ENCODE measurements around the gene HSFX4. TPM values are rescaled to one million over a fixed set of nuclear protein-coding genes. Genes with fewer than 3 reads are reported as not detected.
"Not testable (repeated sequence)": the region's sequence is repeated elsewhere in the genome, so short reads cannot be mapped to it uniquely, and the experiment has no call there.

HSFX4 gene
- not detected for total RNA-seq

- H3K9me3 ChIP-seq, H3K4me1 ChIP-seq, H3K27me3 ChIP-seq, H3K27ac ChIP-seq, H3K4me3 ChIP-seq, ATAC-seq: not testable (repeated sequence)
- peaks cover 0 to 15% of the 10 kb centered on the region in 2 donors for H3K36me3 ChIP-seq
- no CpG with 5 or more reads among the region's 7 CpGs for WGBS, 2 donors (ENCODE audit: low coverage in 1 of 2)
Observed at GRCh38 chrX:149929400-149929799, at the start of gene HSFX4. HSFX4 (plus strand) TSS chrX:149929573; CDS start chrX:149929645, 72 bp downstream.

GRCh38 chrX:149881081-149881711 is 48.2 kb upstream of the HSFX4 start, which contains the start of gene MAGEA8:
MAGEA8 (plus strand) TSS chrX:149881183; CDS start chrX:149884273, 3,090 bp downstream.
- no peaks in the 10 kb centered on the region for H3K36me3 ChIP-seq
- no CpG with 5 or more reads among the region's 33 CpGs for WGBS, 2 donors (ENCODE audit: low coverage in 1 of 2)
- no peak within 1 kb of the TSS for H3K27ac ChIP-seq
- H3K4me1 ChIP-seq: no peaks in the 10 kb centered on the region
- no peak within 1 kb of the TSS for H3K4me3 ChIP-seq
- TF ChIP-seq POLR2AphosphoS5 (IDR thresholded peaks at IDR 0.05): no peak
- TF ChIP-seq EP300 (IDR thresholded peaks at IDR 0.05): no peak
- no peak for TF ChIP-seq CTCF (IDR thresholded peaks at IDR 0.05)
- no peak for TF ChIP-seq POLR2A (IDR thresholded peaks at IDR 0.05)
- peak; percentile 4 for ATAC-seq
- H3K27me3 ChIP-seq: no peaks in the 10 kb centered on the region
- H3K9me3 ChIP-seq: no peaks in the 10 kb centered on the region

- not testable (repeated sequence) for H3K27ac ChIP-seq, H3K9me3 ChIP-seq, H3K27me3 ChIP-seq, ATAC-seq, H3K36me3 ChIP-seq, H3K4me1 ChIP-seq, H3K4me3 ChIP-seq
- WGBS, 2 donors (ENCODE audit: low coverage in 1 of 2): 94% methylated on average over 2 of the region's 2 CpGs; no CpG with 5 or more reads in 1 of the 2 donors
Observed at GRCh38 chrX:149890828-149891227, 38.5 kb upstream of the HSFX4 start.

- no peaks in the 10 kb centered on the region for H3K9me3 ChIP-seq
- no peaks in the 10 kb centered on the region for H3K4me1 ChIP-seq
- no peaks in the 10 kb centered on the region for H3K36me3 ChIP-seq
- WGBS, 2 donors (ENCODE audit: low coverage in 1 of 2): 17 to 86% methylated on average over 1 of the region's 1 CpG
- H3K27ac ChIP-seq: no peak overlapping the region
- no peaks in the 10 kb centered on the region for H3K27me3 ChIP-seq
- no peak overlapping the region for H3K4me3 ChIP-seq
- ATAC-seq: no peak
- TF ChIP-seq POLR2AphosphoS5 (IDR thresholded peaks at IDR 0.05) (no peak), POLR2A (IDR thresholded peaks at IDR 0.05) (no peak)
Observed at GRCh38 chrX:149898554-149898953, 30.8 kb upstream of the HSFX4 start.

GRCh38 chrX:149903889-149904748 is 25.3 kb upstream of the HSFX4 start:
- no peaks in the 10 kb centered on the region for H3K27me3 ChIP-seq
- H3K4me3 ChIP-seq: no peak overlapping the region
- no peaks in the 10 kb centered on the region for H3K36me3 ChIP-seq
- H3K27ac ChIP-seq: no peak overlapping the region
- 37 to 54% methylated on average over 5 to 6 of the region's 6 CpGs for WGBS, 2 donors (ENCODE audit: low coverage in 1 of 2)
- H3K4me1 ChIP-seq: no peaks in the 10 kb centered on the region
- ATAC-seq: no peak
- H3K9me3 ChIP-seq: no peaks in the 10 kb centered on the region
- TF ChIP-seq POLR2A (IDR thresholded peaks at IDR 0.05): no peak
- TF ChIP-seq EP300 (IDR thresholded peaks at IDR 0.05): no peak

GRCh38 chrX:149908308-149908707 is 21.1 kb upstream of the HSFX4 start:
- TF ChIP-seq POLR2A (IDR thresholded peaks at IDR 0.05) (no peak), EP300 (IDR thresholded peaks at IDR 0.05) (no peak), POLR2AphosphoS5 (IDR thresholded peaks at IDR 0.05) (no peak), CTCF (IDR thresholded peaks at IDR 0.05) (no peak)
- WGBS, 2 donors (ENCODE audit: low coverage in 1 of 2): 79 to 94% methylated on average over 2 to 3 of the region's 3 CpGs

GRCh38 chrX:149908727-149909126 is 20.6 kb upstream of the HSFX4 start:
- no peaks in the 10 kb centered on the region for H3K4me1 ChIP-seq
- H3K36me3 ChIP-seq: no peaks in the 10 kb centered on the region
- no peak for ATAC-seq
- no peaks in the 10 kb centered on the region for H3K27me3 ChIP-seq
- no peak overlapping the region for H3K4me3 ChIP-seq
- TF ChIP-seq POLR2AphosphoS5 (IDR thresholded peaks at IDR 0.05) (no peak), EP300 (IDR thresholded peaks at IDR 0.05) (no peak)
- H3K27ac ChIP-seq: no peak overlapping the region
- no peaks in the 10 kb centered on the region for H3K9me3 ChIP-seq

More at GRCh38 chrX:149908308-149908707, 21.1 kb upstream of the HSFX4 start:
- Histone ChIP-seq H3K9me3 (no peaks in the 10 kb centered on the region), H3K27me3 (no peaks in the 10 kb centered on the region), H3K4me3 (no peak overlapping the region), H3K27ac (no peak overlapping the region), H3K4me1 (no peaks in the 10 kb centered on the region), H3K36me3 (no peaks in the 10 kb centered on the region)
- no peak for ATAC-seq
